GM18909 (cell line): ENCODE data around the gene OR2AG1.
"Not testable (repeated sequence)": the region's sequence is repeated elsewhere in the genome, so short reads cannot be mapped to it uniquely, and the experiment has no call there.

Source experiments
- ATAC-seq: cut with Tn5 transposase; IDR thresholded peaks from one replicate; pipeline ENCODE4 v1.9.1; 2021; ENCODE audit warnings: mild to moderate bottlenecking; ENCODE audit not compliant: unreplicated experiment, poor library complexity

OR2AG1 gene

GRCh38 chr11:6778518-6778917, 4.3 kb upstream of the OR2AG1 start:
- no peak for ATAC-seq

GRCh38 chr11:6780829-6781228, 2.0 kb upstream of the OR2AG1 start:
- no peak for ATAC-seq

GRCh38 chr11:6790546-6790945, 7.7 kb downstream of the OR2AG1 start:
- no peak for ATAC-seq

GRCh38 chr11:6794639-6795038, 11.8 kb downstream of the OR2AG1 start:
- no peak for ATAC-seq

GRCh38 chr11:6799402-6799801, 16.6 kb downstream of the OR2AG1 start, which contains the start of gene OR6A2:
Gene OR6A2 (minus strand): TSS chr11:6799689. CDS start chr11:6795708, 3,981 bp downstream.
- no peak for ATAC-seq

- not testable (repeated sequence) for ATAC-seq
Measured at GRCh38 chr11:6801075-6801474, 18.3 kb downstream of the OR2AG1 start.

- peak; percentile 78 for ATAC-seq
Measured at GRCh38 chr11:6812390-6813005, 29.7 kb downstream of the OR2AG1 start.

GRCh38 chr11:6813656-6814055, 30.8 kb downstream of the OR2AG1 start:
- ATAC-seq = no peak

- no peak for ATAC-seq
Measured at GRCh38 chr11:6817694-6818093, 34.9 kb downstream of the OR2AG1 start.

GRCh38 chr11:6818967-6819366, 36.1 kb downstream of the OR2AG1 start:
- ATAC-seq = no peak

- ATAC-seq = no peak
Measured at GRCh38 chr11:6824136-6824823, 41.5 kb downstream of the OR2AG1 start.

GRCh38 chr11:6825231-6825744, 42.5 kb downstream of the OR2AG1 start:
- no peak for ATAC-seq

GRCh38 chr11:6828103-6828502, 45.3 kb downstream of the OR2AG1 start:
- no peak for ATAC-seq

GRCh38 chr11:6833356-6833755, 50.5 kb downstream of the OR2AG1 start:
- no peak for ATAC-seq

GRCh38 chr11:6834021-6834420, 51.2 kb downstream of the OR2AG1 start:
- no peak for ATAC-seq
